Measurements from ENCODE around the gene TYMP. TPM values are rescaled to one million over a fixed set of nuclear protein-coding genes. Genes with fewer than 3 reads are reported as not detected.
A peak's percentile ranks its signal among the peaks of the same experiment; 100 is the strongest.

The TYMP gene
- total and polyA plus RNA-seq, 5 donors, result 14.6 to 35.5 (median 19.0) TPM

- Histone ChIP-seq H3K27me3 (ENCODE audit: control insufficient read depth, insufficient read depth) (no peaks in the 10 kb centered on the region), H3K4me3 (ENCODE audit: low read length) (no peak overlapping the region), H3K4me1 (ENCODE audit: control insufficient read depth, insufficient read depth, low read length) (no peaks in the 10 kb centered on the region), H3K9me3 (ENCODE audit: control insufficient read depth, low read length) (no peaks in the 10 kb centered on the region), H3K27ac (ENCODE audit: low read length) (no peak overlapping the region)
- intact Hi-C loops (cut with DNase I), result loop anchor here in 2 of 4 donors (10.0 kb wide), 2 partner anchors 257 to 267 kb away; partner anchors contain the start of gene TUBGCP6 (in 1 of the 2)
- DNase-seq (peak in 2 of 3 donors; percentile 38 to 45), ATAC-seq (no peak)
- 81% methylated on average over 6 of the region's 6 CpGs for WGBS
Measured at GRCh38 chr22:50502096-50502495, 27.7 kb downstream of the TYMP start.

- no peak overlapping the region for H3K4me3 ChIP-seq (ENCODE audit: low read length)
- H3K4me1 ChIP-seq (ENCODE audit: control insufficient read depth, insufficient read depth, low read length), result no peaks in the 10 kb centered on the region
- H3K9me3 ChIP-seq (ENCODE audit: control insufficient read depth, low read length), result no peaks in the 10 kb centered on the region
- DNase-seq, result no peak
- 95% methylated on average over 12 of the region's 12 CpGs for WGBS
- ATAC-seq, result no peak
- intact Hi-C loops (cut with DNase I), result loop anchor here in 2 of 4 donors (10.0 kb wide), 2 partner anchors 256 to 266 kb away; partner anchors contain the start of gene TUBGCP6 (in 1 of the 2)
- no peaks in the 10 kb centered on the region for H3K27me3 ChIP-seq (ENCODE audit: control insufficient read depth, insufficient read depth)
- no peak overlapping the region for H3K27ac ChIP-seq (ENCODE audit: low read length)
Measured at GRCh38 chr22:50500452-50500851, 29.4 kb downstream of the TYMP start.

- no peak overlapping the region for H3K4me3 ChIP-seq (ENCODE audit: low read length)
- no peak overlapping the region for H3K27ac ChIP-seq (ENCODE audit: low read length)
- 17% methylated on average over 13 of the region's 13 CpGs for WGBS
- peak; percentile 49 to 67 (median 63) for DNase-seq
- H3K27me3 ChIP-seq (ENCODE audit: control insufficient read depth, insufficient read depth), result no peaks in the 10 kb centered on the region
- no peaks in the 10 kb centered on the region for H3K9me3 ChIP-seq (ENCODE audit: control insufficient read depth, low read length)
- intact Hi-C loops (cut with DNase I), result loop anchor here in 1 of 4 donors (10.0 kb wide), 1 partner anchor 106 kb away; the partner anchor contains the start of gene MAPK8IP2
- no peaks in the 10 kb centered on the region for H3K4me1 ChIP-seq (ENCODE audit: control insufficient read depth, insufficient read depth, low read length)
- peak; percentile 73 to 79 for ATAC-seq
Measured at GRCh38 chr22:50498322-50498890, 31.4 kb downstream of the TYMP start.

GRCh38 chr22:50497093-50497492 lies 32.7 kb downstream of the TYMP start:
- no peak overlapping the region for H3K27ac ChIP-seq (ENCODE audit: low read length)
- intact Hi-C loops (cut with DNase I), result loop anchor here in 1 of 4 donors (10.0 kb wide), 1 partner anchor 108 kb away; the partner anchor contains the start of gene MAPK8IP2
- no peaks in the 10 kb centered on the region for H3K27me3 ChIP-seq (ENCODE audit: control insufficient read depth, insufficient read depth)
- H3K4me1 ChIP-seq (ENCODE audit: control insufficient read depth, insufficient read depth, low read length), result no peaks in the 10 kb centered on the region
- ATAC-seq (no peak), DNase-seq (no peak)
- H3K4me3 ChIP-seq (ENCODE audit: low read length), result no peak overlapping the region
- 90% methylated on average over 6 of the region's 6 CpGs for WGBS
- no peaks in the 10 kb centered on the region for H3K9me3 ChIP-seq (ENCODE audit: control insufficient read depth, low read length)

- ATAC-seq (no peak), DNase-seq (no peak)
- H3K27me3 ChIP-seq (ENCODE audit: control insufficient read depth, insufficient read depth), result no peaks in the 10 kb centered on the region
- no peak overlapping the region for H3K27ac ChIP-seq (ENCODE audit: low read length)
- H3K4me3 ChIP-seq (ENCODE audit: low read length), result no peak overlapping the region
- WGBS, result 62% methylated on average over 27 of the region's 27 CpGs
- H3K9me3 ChIP-seq (ENCODE audit: control insufficient read depth, low read length), result no peaks in the 10 kb centered on the region
- H3K4me1 ChIP-seq (ENCODE audit: control insufficient read depth, insufficient read depth, low read length), result no peaks in the 10 kb centered on the region
- intact Hi-C loops (cut with DNase I), result loop anchor here in 1 of 4 donors (10.0 kb wide), 1 partner anchor 114 kb away; the partner anchor contains the start of gene MAPK8IP2
Measured at GRCh38 chr22:50490531-50491308, 39.1 kb downstream of the TYMP start.

- no peaks in the 10 kb centered on the region for H3K4me1 ChIP-seq (ENCODE audit: control insufficient read depth, insufficient read depth, low read length)
- intact Hi-C loops (cut with DNase I), result loop anchor here in 1 of 4 donors (10.0 kb wide), 1 partner anchor 115 kb away; the partner anchor contains the start of gene MAPK8IP2
- H3K27me3 ChIP-seq (ENCODE audit: control insufficient read depth, insufficient read depth), result no peaks in the 10 kb centered on the region
Measured at GRCh38 chr22:50489363-50490243, 40.2 kb downstream of the TYMP start.

GRCh38 chr22:50488886-50489285 lies 40.9 kb downstream of the TYMP start:
- H3K4me1 ChIP-seq (ENCODE audit: control insufficient read depth, insufficient read depth, low read length), result no peaks in the 10 kb centered on the region
- ATAC-seq, result no peak
- H3K4me3 ChIP-seq (ENCODE audit: low read length), result no peak overlapping the region
- H3K27me3 ChIP-seq (ENCODE audit: control insufficient read depth, insufficient read depth), result no peaks in the 10 kb centered on the region
- 66% methylated on average over 19 of the region's 19 CpGs for WGBS
- H3K27ac ChIP-seq (ENCODE audit: low read length), result no peak overlapping the region
- intact Hi-C loops (cut with DNase I), result no loop called here
- DNase-seq, result peak in 1 of 3 donors; percentile 17
- H3K9me3 ChIP-seq (ENCODE audit: control insufficient read depth, low read length), result no peaks in the 10 kb centered on the region

More at GRCh38 chr22:50489363-50490243, 40.2 kb downstream of the TYMP start:
- Histone ChIP-seq H3K4me3 (ENCODE audit: low read length) (no peak overlapping the region), H3K9me3 (ENCODE audit: control insufficient read depth, low read length) (no peaks in the 10 kb centered on the region), H3K27ac (ENCODE audit: low read length) (no peak overlapping the region)
- DNase-seq (peak in 1 of 3 donors; percentile 42), ATAC-seq (no peak)
- WGBS, result 87% methylated on average over 31 of the region's 31 CpGs

GRCh38 chr22:50488006-50488677 lies 41.7 kb downstream of the TYMP start:
- 80% methylated on average over 18 of the region's 18 CpGs for WGBS
- H3K27ac ChIP-seq (ENCODE audit: low read length), result no peak overlapping the region
- no peaks in the 10 kb centered on the region for H3K4me1 ChIP-seq (ENCODE audit: control insufficient read depth, insufficient read depth, low read length)
- DNase-seq (peak in 1 of 3 donors; percentile 41), ATAC-seq (peak in 1 of 2 donors; percentile 6)
- no peaks in the 10 kb centered on the region for H3K27me3 ChIP-seq (ENCODE audit: control insufficient read depth, insufficient read depth)
- no peaks in the 10 kb centered on the region for H3K9me3 ChIP-seq (ENCODE audit: control insufficient read depth, low read length)
- no peak overlapping the region for H3K4me3 ChIP-seq (ENCODE audit: low read length)
- intact Hi-C loops (cut with DNase I), result no loop called here

- H3K4me1 ChIP-seq (ENCODE audit: control insufficient read depth, insufficient read depth, low read length), result no peaks in the 10 kb centered on the region
- DNase-seq, result peak in 1 of 3 donors; percentile 14
- no peak overlapping the region for H3K4me3 ChIP-seq (ENCODE audit: low read length)
- intact Hi-C loops (cut with DNase I), result no loop called here
- H3K27ac ChIP-seq (ENCODE audit: low read length), result no peak overlapping the region
- 78% methylated on average over 23 of the region's 23 CpGs for WGBS
- ATAC-seq, result no peak
- H3K9me3 ChIP-seq (ENCODE audit: control insufficient read depth, low read length), result no peaks in the 10 kb centered on the region
- H3K27me3 ChIP-seq (ENCODE audit: control insufficient read depth, insufficient read depth), result no peaks in the 10 kb centered on the region
Measured at GRCh38 chr22:50487290-50488005, 42.4 kb downstream of the TYMP start.
